NT2/D1 (cell line): ENCODE results near the gene TPPP2.

Experiments used
- SUZ12 ChIP-seq: IDR thresholded peaks from 2 replicates; pipeline ENCODE4 v1.6.1; 2011; ENCODE audit not compliant: insufficient read length, insufficient read depth; ENCODE audit errors: extremely low read depth
- YY1 ChIP-seq: IDR thresholded peaks from 2 replicates; pipeline ENCODE4 v1.6.1; 2011; ENCODE audit not compliant: insufficient read length, insufficient read depth
- ZNF274 ChIP-seq: IDR thresholded peaks from 2 replicates; pipeline ENCODE4 v1.6.1; 2011; ENCODE audit warnings: mild to moderate bottlenecking, low read depth, low read length

GRCh38 chr14:21024585-21025370, 5.2 kb upstream of the TPPP2 start, which contains the start of gene NDRG2:
- TF ChIP-seq YY1 (no peak), ZNF274 (no peak), SUZ12 (no peak)
